BJ (cell line): Measurements from ENCODE around the gene GNAI2. TPM values are rescaled to one million over a fixed set of nuclear protein-coding genes. Genes with fewer than 3 reads are reported as not detected.

Source experiments
- CTCF ChIA-PET: fragments of 350-600 bp; formaldehyde crosslinking; extraction: SDS; loops from one replicate; lab custom pipeline; 2021; ENCODE audit warnings: antibody characterized with exemption, inconsistent platforms; lab: Yijun Ruan, JAX
- POLR2A ChIA-PET: fragments of 300-600 bp; sonication (Branson Sonifier 250); formaldehyde crosslinking; extraction: SDS; loops from one replicate; lab custom pipeline; 2021; ENCODE audit warnings: antibody characterized with exemption; lab: Charles Lee
- DNase-seq: peaks from one replicate; pipeline ENCODE4 v3.0.0-alpha.2; 2011; ENCODE audit warnings: low read depth
- H3K27me3 ChIP-seq: 2 replicates; pipeline ENCODE4 v1.6.0; 2011; ENCODE audit warnings: low read length; ENCODE audit not compliant: control insufficient read depth, insufficient read depth
- H3K36me3 ChIP-seq: 2 replicates; pipeline ENCODE4 v1.5.1; 2011; ENCODE audit warnings: low read length; ENCODE audit not compliant: control insufficient read depth, insufficient read depth
- H3K4me3 ChIP-seq: 2 replicates; pipeline ENCODE4 v1.5.1; 2011; ENCODE audit warnings: low read depth, mild to moderate bottlenecking, control low read depth, low read length
- CTCF ChIP-seq: IDR thresholded peaks from 2 replicates; pipeline ENCODE4 v1.5.1; 2011; ENCODE audit warnings: low read depth, mild to moderate bottlenecking, control low read depth, inconsistent platforms, low read length, moderate library complexity; ENCODE audit not compliant: insufficient read depth
- polyA plus RNA-seq: library from polyadenylated mRNA; depleted of rRNA; stranded (reverse); fragments of >200 nt; gene quantifications from 2 replicates; pipeline ENCODE4 v1.2.3, GENCODE V29; 2011

Gene GNAI2
- polyA plus RNA-seq, 1 experiment, result 887 TPM

GRCh38 chr3:50264964-50265485 is 29.0 kb downstream of the GNAI2 start:
- Histone ChIP-seq H3K36me3 (no peaks in the 10 kb centered on the region), H3K4me3 (no peak overlapping the region), H3K27me3 (no peaks in the 10 kb centered on the region)
- no peak for TF ChIP-seq CTCF
- ChIA-PET CTCF (interaction anchor here (0.8 to 3.1 kb wide), 9 partner anchors 9 to 80 kb away, joined by 3 to 17 read pairs (median 6); partner anchors contain the start of gene ZMYND10), POLR2A (interaction anchor here (0.5 to 1.1 kb wide), 7 partner anchors 13 to 321 kb away, joined by 3 to 7 read pairs (median 5); partner anchors contain the start of gene GNAI2)
- DNase-seq, result no peak

- no peak for TF ChIP-seq CTCF
- POLR2A ChIA-PET, result no interaction called here
- Histone ChIP-seq H3K36me3 (no peaks in the 10 kb centered on the region; the same call in 1 of the 2 replicates), H3K27me3 (no peaks in the 10 kb centered on the region), H3K4me3 (no peak overlapping the region)
- DNase-seq, result no peak
- CTCF ChIA-PET, result interaction anchor here (1.4 to 3.1 kb wide), 7 partner anchors 10 to 80 kb away, joined by 3 to 23 read pairs (median 7); partner anchors contain the start of gene ZMYND10
Measured at GRCh38 chr3:50265571-50265970, 29.6 kb downstream of the GNAI2 start.

- DNase-seq, result no peak
- ChIA-PET POLR2A (interaction anchor here (0.6 kb wide), 2 partner anchors 8 to 13 kb away, joined by 3 to 6 read pairs; no protein-coding TSS in a partner anchor), CTCF (interaction anchor here (1.4 to 3.1 kb wide), 5 partner anchors 19 to 79 kb away, joined by 3 to 23 read pairs (median 8); partner anchors contain the start of gene ZMYND10)
- H3K4me3 ChIP-seq, result no peak overlapping the region
- TF ChIP-seq CTCF, result no peak
- no peaks in the 10 kb centered on the region for H3K27me3 ChIP-seq
- no peaks in the 10 kb centered on the region; the same call in 1 of the 2 replicates for H3K36me3 ChIP-seq
Measured at GRCh38 chr3:50266017-50266416, 30.0 kb downstream of the GNAI2 start.

GRCh38 chr3:50266836-50267235 is 30.8 kb downstream of the GNAI2 start:
- Histone ChIP-seq H3K27me3 (no peaks in the 10 kb centered on the region), H3K4me3 (peak overlapping the region; percentile 59), H3K36me3 (no peaks in the 10 kb centered on the region; the same call in 1 of the 2 replicates)
- DNase-seq, result no peak
- ChIA-PET CTCF (interaction anchor here (0.8 to 3.1 kb wide), 8 partner anchors 10 to 146 kb away, joined by 3 to 23 read pairs (median 6); no protein-coding TSS in a partner anchor), POLR2A (interaction anchor here (0.5 to 1.2 kb wide), 3 partner anchors 13 to 31 kb away, joined by 3 to 6 read pairs (median 6); no protein-coding TSS in a partner anchor)
- TF ChIP-seq CTCF, result no peak

GRCh38 chr3:50267280-50267913 is 31.4 kb downstream of the GNAI2 start:
- no peaks in the 10 kb centered on the region; the same call in 1 of the 2 replicates for H3K36me3 ChIP-seq
- CTCF ChIA-PET, result interaction anchor here (0.8 to 3.1 kb wide), 9 partner anchors 10 to 147 kb away, joined by 3 to 23 read pairs (median 5); no protein-coding TSS in a partner anchor
- no peak for TF ChIP-seq CTCF
- H3K4me3 ChIP-seq, result peak overlapping the region; percentile 59
- no peaks in the 10 kb centered on the region for H3K27me3 ChIP-seq
- POLR2A ChIA-PET, result interaction anchor here (0.5 to 1.2 kb wide), 2 partner anchors 26 to 32 kb away, joined by 3 to 6 read pairs; no protein-coding TSS in a partner anchor
- no peak for DNase-seq
